ENCODE results near the gene GPRIN2. TPM values are rescaled to one million over a fixed set of nuclear protein-coding genes. Genes with fewer than 3 reads are reported as not detected.
"Not testable (repeated sequence)": the region's sequence is repeated elsewhere in the genome, so short reads cannot be mapped to it uniquely, and the experiment has no call there.

GPRIN2 gene
- total RNA-seq, 1 donor from 2014 or later: 6.3 TPM

- intact Hi-C loops (cut with DNase I): no loop called here
- no peak overlapping the region for H3K4me3 ChIP-seq
- H3K27me3 ChIP-seq: no peaks in the 10 kb centered on the region
- TF ChIP-seq, protein P1, sequence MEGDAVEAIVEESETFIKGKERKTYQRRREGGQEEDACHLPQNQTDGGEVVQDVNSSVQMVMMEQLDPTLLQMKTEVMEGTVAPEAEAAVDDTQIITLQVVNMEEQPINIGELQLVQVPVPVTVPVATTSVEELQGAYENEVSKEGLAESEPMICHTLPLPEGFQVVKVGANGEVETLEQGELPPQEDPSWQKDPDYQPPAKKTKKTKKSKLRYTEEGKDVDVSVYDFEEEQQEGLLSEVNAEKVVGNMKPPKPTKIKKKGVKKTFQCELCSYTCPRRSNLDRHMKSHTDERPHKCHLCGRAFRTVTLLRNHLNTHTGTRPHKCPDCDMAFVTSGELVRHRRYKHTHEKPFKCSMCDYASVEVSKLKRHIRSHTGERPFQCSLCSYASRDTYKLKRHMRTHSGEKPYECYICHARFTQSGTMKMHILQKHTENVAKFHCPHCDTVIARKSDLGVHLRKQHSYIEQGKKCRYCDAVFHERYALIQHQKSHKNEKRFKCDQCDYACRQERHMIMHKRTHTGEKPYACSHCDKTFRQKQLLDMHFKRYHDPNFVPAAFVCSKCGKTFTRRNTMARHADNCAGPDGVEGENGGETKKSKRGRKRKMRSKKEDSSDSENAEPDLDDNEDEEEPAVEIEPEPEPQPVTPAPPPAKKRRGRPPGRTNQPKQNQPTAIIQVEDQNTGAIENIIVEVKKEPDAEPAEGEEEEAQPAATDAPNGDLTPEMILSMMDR (IDR thresholded peaks at IDR 0.05): no peak
- H3K36me3 ChIP-seq: no peaks in the 10 kb centered on the region
- H3K27ac ChIP-seq: no peak overlapping the region
- H3K4me1 ChIP-seq: peaks cover 2 to 11% of the 10 kb centered on the region in 2 donors
- DNase-seq (ENCODE audit: low spot score in 2 of 2): no peak
- no peaks in the 10 kb centered on the region for H3K9me3 ChIP-seq
Measured at GRCh38 chr10:46536171-46536570, 20.3 kb downstream of the GPRIN2 start.

GRCh38 chr10:46534828-46535524 is 21.5 kb downstream of the GPRIN2 start:
- H3K4me3 ChIP-seq: no peak overlapping the region
- H3K9me3 ChIP-seq: no peaks in the 10 kb centered on the region
- TF ChIP-seq, protein P1 (IDR thresholded peaks at IDR 0.05): no peak
- intact Hi-C loops (cut with DNase I): no loop called here
- no peak for DNase-seq (ENCODE audit: low spot score in 2 of 2)
- H3K27ac ChIP-seq: no peak overlapping the region
- no peaks in the 10 kb centered on the region for H3K36me3 ChIP-seq
- H3K27me3 ChIP-seq: no peaks in the 10 kb centered on the region
- H3K4me1 ChIP-seq: no peaks in the 10 kb centered on the region

GRCh38 chr10:46532256-46532655 is 24.2 kb downstream of the GPRIN2 start:
- intact Hi-C loops (cut with DNase I): loop anchor here (2.0 kb wide), 1 partner anchor 21 kb away; no protein-coding TSS in a partner anchor
- H3K27me3 ChIP-seq; H3K4me3 ChIP-seq; H3K4me1 ChIP-seq; DNase-seq (ENCODE audit: low spot score in 2 of 2); H3K27ac ChIP-seq; H3K36me3 ChIP-seq; H3K9me3 ChIP-seq: not testable (repeated sequence)

GRCh38 chr10:46530249-46531186 is 25.9 kb downstream of the GPRIN2 start:
- H3K36me3 ChIP-seq: no peaks in the 10 kb centered on the region
- no peaks in the 10 kb centered on the region for H3K27me3 ChIP-seq
- no peak overlapping the region for H3K4me3 ChIP-seq
- no peak for DNase-seq (ENCODE audit: low spot score in 2 of 2)
- no peaks in the 10 kb centered on the region for H3K4me1 ChIP-seq
- intact Hi-C loops (cut with DNase I): no loop called here
- no peak overlapping the region for H3K27ac ChIP-seq
- no peaks in the 10 kb centered on the region for H3K9me3 ChIP-seq
- TF ChIP-seq, protein P1 (IDR thresholded peaks at IDR 0.05): no peak

- intact Hi-C loops (cut with DNase I): not testable (repeated sequence)
Measured at GRCh38 chr10:46529742-46530141, 26.7 kb downstream of the GPRIN2 start.

DNA sequence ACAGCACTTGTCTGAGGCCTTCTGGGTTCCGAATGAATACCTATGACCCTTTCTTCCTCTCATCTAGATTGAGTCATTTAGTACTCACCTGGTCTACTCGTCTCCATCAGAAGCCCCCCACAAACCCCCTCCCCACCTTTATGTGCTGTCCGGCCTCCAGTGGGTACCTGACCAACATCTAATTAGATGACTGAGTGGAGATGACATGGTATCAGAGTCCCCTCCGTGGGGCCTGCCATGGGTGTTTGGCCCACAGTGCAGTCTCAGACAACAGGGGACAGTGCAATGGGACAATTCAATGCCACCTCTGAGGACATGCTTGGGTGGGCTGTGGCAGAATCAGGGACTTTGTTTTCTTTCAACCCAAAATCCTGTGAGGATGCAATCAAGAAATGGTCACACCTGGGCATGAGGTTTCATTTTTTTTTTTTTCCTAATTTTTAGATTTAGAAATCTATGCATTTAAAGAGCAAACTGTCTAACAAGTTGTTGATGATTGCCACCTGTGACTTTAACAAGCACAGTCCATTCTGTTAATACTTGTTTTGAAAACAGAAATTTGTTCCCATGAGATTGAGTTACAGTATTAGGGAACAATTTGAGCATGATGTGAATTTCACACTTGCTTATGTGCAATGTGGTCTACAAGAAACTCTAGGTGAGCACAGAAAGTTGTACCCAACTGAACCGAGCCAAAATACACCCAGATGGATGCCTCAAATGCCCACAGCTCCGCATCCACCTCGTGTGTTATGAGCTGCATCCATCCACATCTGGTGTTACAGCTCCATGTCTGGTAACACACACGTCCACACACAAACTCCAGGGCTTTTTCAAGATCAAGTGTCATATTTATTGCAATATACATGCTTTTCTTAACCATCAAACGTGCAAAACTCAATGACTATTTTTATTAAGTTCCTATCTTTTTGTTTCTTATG is 27.5 kb downstream of the GPRIN2 start:
- peaks cover 0 to 7% of the 10 kb centered on the region in 2 donors for H3K4me1 ChIP-seq
- no peaks in the 10 kb centered on the region for H3K9me3 ChIP-seq
- peak in 1 of 2 donors; percentile 61 for DNase-seq (ENCODE audit: low spot score in 2 of 2)
- no peaks in the 10 kb centered on the region for H3K36me3 ChIP-seq
- H3K27ac ChIP-seq: no peak overlapping the region
- H3K4me3 ChIP-seq: no peak overlapping the region
- TF ChIP-seq, protein P1 (IDR thresholded peaks at IDR 0.05): no peak
- intact Hi-C loops (cut with DNase I): no loop called here
- H3K27me3 ChIP-seq: no peaks in the 10 kb centered on the region

More at GRCh38 chr10:46529742-46530141, 26.7 kb downstream of the GPRIN2 start:
- H3K9me3 ChIP-seq, H3K27ac ChIP-seq, H3K4me1 ChIP-seq, H3K4me3 ChIP-seq, H3K27me3 ChIP-seq, H3K36me3 ChIP-seq: not testable (repeated sequence)
- peak in 1 of 2 donors; percentile 28 for DNase-seq (ENCODE audit: low spot score in 2 of 2)

All from ascending aorta (tissue), 2 donors.